K562 (cell line): ENCODE data around the gene PIGT. TPM values are rescaled to one million over a fixed set of nuclear protein-coding genes. Genes with fewer than 3 reads are reported as not detected.
A peak's percentile ranks its signal among the peaks of the same experiment; 100 is the strongest.

Experiments
- ATAC-seq: fragments of 200-7000 bp; cut with Tn5 transposase; 3 replicates; pipeline ENCODE4 v1.9.1; 2020; ENCODE audit warnings: moderate library complexity
- BruUV-seq: library from RNA; stranded (reverse); fragments of 400-500 nt; replicated peaks from 2 replicates; lab custom pipeline; 2021; lab: Mats Ljungman, UMichigan
- CTCF ChIA-PET: fragments of 300-600 bp; formaldehyde crosslinking; extraction: SDS; loops from one replicate; lab custom pipeline; 2021; ENCODE audit warnings: low intra/inter-chr PET ratio; lab: Yijun Ruan, JAX
- POLR2A ChIA-PET: fragments of 300-600, 350-650 bp; sonication (Branson Sonifier 250); formaldehyde crosslinking; extraction: SDS; loops from one replicate; lab custom pipeline; 2021; ENCODE audit warnings: antibody characterized with exemption, inconsistent platforms; lab: Yijun Ruan, JAX
- DNase-seq, 4 experiments: peaks; one replicate each; pipeline versions ENCODE4 v3.0.0 to v3.0.0-alpha.2; 2011 to 2018; ENCODE audit warnings: low spot score in 3 of 4, mixed read lengths in 3 of 4; ENCODE audit errors: extremely low read depth in 1 of 4
- FAIRE-seq: peaks from 2 replicates; lab custom pipeline; 2011; peaks lifted over from hg19 to GRCh38; lab: Jason Lieb, UNC
- H2AFZ ChIP-seq: 2 replicates; pipeline ENCODE4 v1.6.0; 2011; ENCODE audit warnings: low read depth, low read length, control low read depth, inconsistent platforms
- H3K27ac ChIP-seq: fragments of 200-600 bp; 3 replicates; pipeline ENCODE4 v1.8.0; 2011; ENCODE audit warnings: low read depth, mild to moderate bottlenecking, control low read depth, inconsistent platforms, low read length, moderate library complexity, mixed read lengths; ENCODE audit errors: extremely low read depth
- H3K27me3 ChIP-seq, 2 experiments: fragments of 300-600 bp in 1 of 2; 2 replicates in 1 of 2; 3 replicates in 1 of 2; pipeline versions ENCODE4 v1.6.0 to v1.8.0; 2011; ENCODE audit warnings: inconsistent platforms in 2 of 2, low read length in 2 of 2, mild to moderate bottlenecking in 1 of 2, mixed read lengths in 1 of 2, moderate library complexity in 1 of 2; ENCODE audit not compliant: control insufficient read depth in 2 of 2, insufficient read depth in 2 of 2
- H3K36me3 ChIP-seq: fragments of 300-600 bp; 3 replicates; pipeline ENCODE4 v1.8.0; 2011; ENCODE audit warnings: mild to moderate bottlenecking, low read length, inconsistent platforms; ENCODE audit not compliant: control insufficient read depth, insufficient read depth
- H3K4me1 ChIP-seq, 2 experiments: fragments of 200-600 bp in 1 of 2; replicated peaks in 1 of 2; 2 replicates in 1 of 2; 3 replicates in 1 of 2; pipeline versions ENCODE4 v1.5.1 to v1.8.0; 2011; ENCODE audit warnings: inconsistent platforms in 2 of 2, low read length in 2 of 2, mild to moderate bottlenecking in 1 of 2, mixed read lengths in 1 of 2, moderate library complexity in 1 of 2; ENCODE audit not compliant: control insufficient read depth in 2 of 2, insufficient read depth in 2 of 2
- H3K4me2 ChIP-seq: 2 replicates; pipeline ENCODE4 v1.6.1; 2011; ENCODE audit warnings: low read length, control low read depth, inconsistent platforms, mixed read lengths; ENCODE audit not compliant: insufficient read depth
- H3K4me3 ChIP-seq: fragments of 200-600 bp; sonication (generic), shearing (Covaris generic); 2 replicates; pipeline ENCODE4 v1.5.1; 2016; ENCODE audit warnings: control low read depth, inconsistent platforms
- H3K79me2 ChIP-seq: fragments of 200-600 bp; 3 replicates; pipeline ENCODE4 v1.8.0; 2011; ENCODE audit warnings: low read length, inconsistent platforms; ENCODE audit not compliant: control insufficient read depth, insufficient read depth
- H3K9ac ChIP-seq, 2 experiments: 2 replicates each; pipeline versions ENCODE4 v1.6.0 to v1.6.1; 2011; ENCODE audit warnings: low read depth in 2 of 2, low read length in 2 of 2, control low read depth in 1 of 2, inconsistent platforms in 1 of 2, mild to moderate bottlenecking in 1 of 2, mixed read lengths in 1 of 2; ENCODE audit not compliant: insufficient read depth in 1 of 2
- H3K9me1 ChIP-seq: one replicate; pipeline ENCODE4 v1.6.0; 2011; ENCODE audit warnings: inconsistent platforms, mild to moderate bottlenecking, low read length, moderate library complexity; ENCODE audit not compliant: control insufficient read depth, insufficient read depth
- H3K9me3 ChIP-seq: replicated peaks from 2 replicates; pipeline ENCODE4 v1.5.1; 2011; ENCODE audit warnings: low read depth, low read length, inconsistent platforms; ENCODE audit not compliant: control insufficient read depth, insufficient read depth
- H4K20me1 ChIP-seq: replicated peaks from 2 replicates; pipeline ENCODE4 v1.6.1; 2011; ENCODE audit warnings: low read length, inconsistent platforms, mixed read lengths; ENCODE audit not compliant: control insufficient read depth, insufficient read depth
- BRCA1 ChIP-seq, 2 experiments: fragments of 450-650 bp in 1 of 2; sonication (generic) in 1 of 2; formaldehyde crosslinking in 1 of 2; IDR thresholded peaks; 2 replicates each; pipeline versions ENCODE4 v1.5.0 to v1.6.1; 2017 to 2020; ENCODE audit warnings: mild to moderate bottlenecking in 1 of 2, missing genetic modification reagents in 1 of 2
- CHD4 ChIP-seq: fragments of 200-600 bp; sonication (generic); IDR thresholded peaks from 3 replicates; pipeline ENCODE4 v1.6.1; 2012; ENCODE audit warnings: low read depth, mild to moderate bottlenecking, mixed read lengths, low read length, inconsistent platforms; ENCODE audit not compliant: insufficient read depth, insufficient replicate concordance, poor library complexity, severe bottlenecking
- ESRRA ChIP-seq: fragments of 450-650 bp; IDR thresholded peaks from 2 replicates; pipeline ENCODE4 v1.6.1; 2014; ENCODE audit warnings: low read depth, mild to moderate bottlenecking, moderate library complexity, borderline replicate concordance
- NR3C1 ChIP-seq: sonication (generic); formaldehyde crosslinking; IDR thresholded peaks from 2 replicates; pipeline ENCODE4 v1.8.1; 2022; ENCODE audit warnings: missing genetic modification reagents
- STAG1 ChIP-seq: sonication (generic); formaldehyde crosslinking; IDR thresholded peaks from 2 replicates; pipeline ENCODE4 v1.5.0; 2020; ENCODE audit warnings: missing genetic modification reagents, borderline replicate concordance
- THAP7 ChIP-seq: fragments of 250-450 bp; sonication (Bioruptor Pico); IDR thresholded peaks from 2 replicates; pipeline ENCODE4 v1.5.0; 2021
- ZBTB40 ChIP-seq, 2 experiments: fragments of 450-650 bp in 1 of 2; sonication (generic) in 1 of 2; formaldehyde crosslinking in 1 of 2; IDR thresholded peaks; 2 replicates each; pipeline versions ENCODE4 v1.7.1 to v1.9.0; 2016 to 2022; ENCODE audit warnings: inconsistent platforms in 1 of 2, mild to moderate bottlenecking in 1 of 2, missing genetic modification reagents in 1 of 2
- ZNF408 ChIP-seq: fragments of 250-450 bp; sonication (Bioruptor Pico); IDR thresholded peaks from 2 replicates; pipeline ENCODE4 v1.4.0; 2020; ENCODE audit warnings: low read depth, mild to moderate bottlenecking, moderate library complexity
- WGBS: fragments of 100-300 bp; shearing (Covaris generic); methylation state at CpG from one replicate; pipeline ENCODE4 v1.1.6; 2016; ENCODE audit warnings: low coverage, mixed read lengths; ENCODE audit not compliant: insufficient coverage; ENCODE audit errors: missing lambda C conversion rate; 5-methylcytosine and 5-hydroxymethylcytosine counted together
- in situ Hi-C: fragments of 300-500 bp; cut with MboI; formaldehyde crosslinking; loops from 4 replicates; pipeline ENCODE4 v1.15.0; 2018; ENCODE audit warnings: inconsistent platforms, mixed read lengths
- intact Hi-C: fragments of 100-400 bp; cut with micrococcal nuclease; formaldehyde crosslinking; loops from 2 replicates; pipeline ENCODE4 v1.14.2; 2022
- polyA plus RNA-seq, 8 experiments: library from polyadenylated mRNA; depleted of rRNA in 4 of 8; stranded (reverse) in 5 of 8; unstranded in 3 of 8; fragments of >200 nt; fragmentation: Nextera tagmentation in 2 of 8; fragmentation: Illumina TruSeq in 1 of 8; extraction: Ambion mirVana in 2 of 8; extraction: Trizol in 1 of 8; gene quantifications; 2 replicates each; pipeline versions ENCODE4 v1.2.1 to v1.2.3, GENCODE V29; 2011 to 2014; ENCODE audit warnings: inconsistent platforms in 1 of 8, missing spikeins in 1 of 8
- total RNA-seq, 7 experiments: library from RNA; depleted of rRNA in 6 of 7; stranded (reverse); fragments of >200 nt in 6 of 7; fragmentation: Illumina TruSeq in 2 of 7; extraction: Trizol in 2 of 7; gene quantifications; 2 replicates each; pipeline versions ENCODE4 v1.2.1 to v1.2.3, GENCODE V29; 2011 to 2021; ENCODE audit warnings: low replicate concordance in 1 of 7

Gene PIGT
- total and polyA plus RNA-seq, 9 of the 15 experiments (the other 6 are each of a cell fraction or from before 2014, with no cell fraction given): 14.6 to 108 (median 46.9) TPM

- ATAC-seq (peak; percentile 53), DNase-seq (peak; percentile 18 to 51 (median 40)), FAIRE-seq (no peak)
- H3K9me3 ChIP-seq: peaks cover 4% of the 10 kb centered on the region; the same call in 1 of the 2 replicates
- ChIA-PET POLR2A (interaction anchor here (0.6 to 0.9 kb wide), 2 partner anchors 13 to 14 kb away, joined by 3 read pairs; no protein-coding TSS in a partner anchor), CTCF (no interaction called here)
- 23% methylated on average over 31 of the region's 49 CpGs for WGBS
- peak overlapping the region; percentile 72 to 89; a peak in 3 of 4 replicates for H3K9ac ChIP-seq
- in situ Hi-C loops (no loop called here), intact Hi-C loops (no loop called here)
- H3K4me2 ChIP-seq: peak overlapping the region; percentile 90
- H4K20me1 ChIP-seq: no peaks in the 10 kb centered on the region
- H3K79me2 ChIP-seq: peaks cover 17% of the 10 kb centered on the region; the same call in 2 of the 3 replicates
- no peaks in the 10 kb centered on the region for H3K9me1 ChIP-seq
- no TSS peak for BruUV-seq
- H3K36me3 ChIP-seq: peaks cover 15% of the 10 kb centered on the region
- H3K4me1 ChIP-seq: peaks cover 17 to 25% of the 10 kb centered on the region in 2 experiments; a peak in 4 of 5 replicates
- H3K27ac ChIP-seq: peak overlapping the region; percentile 61; the same call in 1 of the 3 replicates
- no peaks in the 10 kb centered on the region; a peak in 1 of 5 replicates for H3K27me3 ChIP-seq
- H2AFZ ChIP-seq: peak overlapping the region; percentile 96
- peak overlapping the region; percentile 70 for H3K4me3 ChIP-seq
- no peak for TF ChIP-seq ZNF408
- peak; percentile 38 for TF ChIP-seq CHD4
- 0 out of 2 replicates have a peak, but pooled peaks have one; percentile 19 for TF ChIP-seq NR3C1 (CRISPR knock-in tag)
- TF ChIP-seq BRCA1 (IDR thresholded peaks at IDR 0.05): no peak
- no peak for TF ChIP-seq BRCA1 (CRISPR knock-in tag; IDR thresholded peaks at IDR 0.05)
- no peak for TF ChIP-seq ESRRA
- TF ChIP-seq STAG1 (CRISPR knock-in tag): 0 out of 2 replicates have a peak, but pooled peaks have one; percentile 17
- 0 out of 2 replicates have a peak, but pooled peaks have one; percentile 28 for TF ChIP-seq ZBTB40 (IDR thresholded peaks at IDR 0.05)
- TF ChIP-seq ZBTB40 (CRISPR knock-in tag; IDR thresholded peaks at IDR 0.05): no peak
- no peak for TF ChIP-seq THAP7 (CRISPR knock-in tag)
These were observed 10.2 kb upstream of the PIGT start for GRCh38 chr20:45405571-45406259.
